Measurements from ENCODE around the gene DNAJB4. TPM values are rescaled to one million over a fixed set of nuclear protein-coding genes. Genes with fewer than 3 reads are reported as not detected.

The DNAJB4 gene
- total and polyA plus RNA-seq, 2 donors (not counting 3 experiments of a cell fraction or from before 2014, with no cell fraction given): 30.4 to 136 TPM

- no peaks in the 10 kb centered on the region for H3K9me1 ChIP-seq (replicated peaks; ENCODE audit: control insufficient read depth, extremely low read depth, insufficient read depth, low read length)
- intact Hi-C loops (cut with micrococcal nuclease): no loop called here
- CTCF ChIA-PET: no interaction called here
- no peak for TF ChIP-seq POLR2AphosphoS5 (IDR thresholded peaks at IDR 0.05; ENCODE audit: insufficient read depth, low read depth, low read length)
- FAIRE-seq (no peak), DNase-seq (ENCODE audit: low read depth, low spot score) (no peak)
- H3K36me3 ChIP-seq (ENCODE audit: control insufficient read depth in 2 of 2, extremely low read depth in 1 of 2, insufficient read depth in 2 of 2, low read length in 2 of 2): peaks cover 34 to 78% of the 10 kb centered on the region in 2 experiments
- H4K20me1 ChIP-seq (replicated peaks; ENCODE audit: control insufficient read depth, extremely low read depth, insufficient read depth, low read length): peaks cover 5% of the 10 kb centered on the region
- POLR2A ChIA-PET: no interaction called here
- no peaks in the 10 kb centered on the region for H3K9me3 ChIP-seq (replicated peaks; ENCODE audit: control insufficient read depth, insufficient read depth, low read length)
- no TSS peak for BruUV-seq (replicated peaks)
- no peak overlapping the region for H2AFZ ChIP-seq (ENCODE audit: low read depth, low read length)
- no peak overlapping the region for H3K4me2 ChIP-seq (ENCODE audit: insufficient read depth, low read length)
- peaks cover 65% of the 10 kb centered on the region for H3K79me2 ChIP-seq (ENCODE audit: control insufficient read depth, insufficient read depth, low read length)
- no peak overlapping the region for H3K4me3 ChIP-seq (replicated peaks in 1 of 3; ENCODE audit: insufficient read depth in 1 of 3, low read depth in 1 of 3, low read length in 3 of 3)
- dilution Hi-C loops (cut with MboI; ENCODE audit: extremely low pct_ligation_motif_present, low sequenced_read_pairs): no loop called here
- no peak overlapping the region for H3K27ac ChIP-seq (ENCODE audit: insufficient read depth, low read depth, low read length)
- no peaks in the 10 kb centered on the region for H3K27me3 ChIP-seq (ENCODE audit: control insufficient read depth in 2 of 2, insufficient read depth in 2 of 2, low read length in 2 of 2)
- no peak overlapping the region for H3K9ac ChIP-seq (replicated peaks; ENCODE audit: extremely low read depth, insufficient read depth, low read length)
- no peaks in the 10 kb centered on the region for H3K4me1 ChIP-seq (ENCODE audit: control insufficient read depth, extremely low read depth, insufficient read depth, low read length)
These were observed 45.9 kb upstream of the DNAJB4 start for GRCh38 chr1:77958850-77959249.

- Histone ChIP-seq H3K4me3 (replicated peaks in 1 of 3; ENCODE audit: insufficient read depth in 1 of 3, low read depth in 1 of 3, low read length in 3 of 3) (no peak overlapping the region), H2AFZ (ENCODE audit: low read depth, low read length) (no peak overlapping the region), H3K27me3 (ENCODE audit: control insufficient read depth in 2 of 2, insufficient read depth in 2 of 2, low read length in 2 of 2) (no peaks in the 10 kb centered on the region), H3K9ac (replicated peaks; ENCODE audit: extremely low read depth, insufficient read depth, low read length) (no peak overlapping the region), H3K27ac (ENCODE audit: insufficient read depth, low read depth, low read length) (no peak overlapping the region), H3K9me3 (replicated peaks; ENCODE audit: control insufficient read depth, insufficient read depth, low read length) (no peaks in the 10 kb centered on the region), H3K36me3 (ENCODE audit: control insufficient read depth in 2 of 2, extremely low read depth in 1 of 2, insufficient read depth in 2 of 2, low read length in 2 of 2) (peaks cover 39 to 71% of the 10 kb centered on the region in 2 experiments), H3K4me2 (ENCODE audit: insufficient read depth, low read length) (no peak overlapping the region), H3K79me2 (ENCODE audit: control insufficient read depth, insufficient read depth, low read length) (peaks cover 70% of the 10 kb centered on the region), H4K20me1 (replicated peaks; ENCODE audit: control insufficient read depth, extremely low read depth, insufficient read depth, low read length) (peaks cover 5% of the 10 kb centered on the region), H3K9me1 (replicated peaks; ENCODE audit: control insufficient read depth, extremely low read depth, insufficient read depth, low read length) (no peaks in the 10 kb centered on the region), H3K4me1 (ENCODE audit: control insufficient read depth, extremely low read depth, insufficient read depth, low read length) (no peaks in the 10 kb centered on the region)
- dilution Hi-C loops (cut with MboI; ENCODE audit: extremely low pct_ligation_motif_present, low sequenced_read_pairs): no loop called here
- ChIA-PET POLR2A (no interaction called here), CTCF (no interaction called here)
- FAIRE-seq (no peak), DNase-seq (ENCODE audit: low read depth, low spot score) (no peak)
- TF ChIP-seq MAX (IDR thresholded peaks at IDR 0.05; ENCODE audit: insufficient read depth, insufficient read length) (no peak), MYC (IDR thresholded peaks at IDR 0.05; ENCODE audit: low read depth, low read length) (no peak), JUN (IDR thresholded peaks at IDR 0.05; ENCODE audit: borderline replicate concordance, insufficient read depth, insufficient read length, low read depth) (no peak), CTCF (IDR thresholded peaks at IDR 0.05; ENCODE audit: extremely low read depth in 1 of 2, insufficient read depth in 1 of 2, low read depth in 1 of 2, low read length in 2 of 2) (no peak), EZH2 (IDR thresholded peaks at IDR 0.05; ENCODE audit: borderline replicate concordance, low read depth, low read length, severe bottlenecking) (no peak), GATA2 (IDR thresholded peaks at IDR 0.05; ENCODE audit: insufficient read depth, insufficient read length, low read depth, low read length) (no peak)
- intact Hi-C loops (cut with micrococcal nuclease): no loop called here
- no TSS peak for BruUV-seq (replicated peaks)
These were observed 43.3 kb upstream of the DNAJB4 start for GRCh38 chr1:77961392-77961791.
